Activated CD8-positive, alpha-beta memory T cell treated with anti-CD3 and anti-CD28 coated beads, Interleukin-2, amount 10 ng/mL, durations not matched to agents 7 days and 5 days (primary cell): Measurements from ENCODE around the gene MCF2L2. TPM values are rescaled to one million over a fixed set of nuclear protein-coding genes. Genes with fewer than 3 reads are reported as not detected.

ENCODE experiments used
- ATAC-seq: fragments of 150-1000 bp; cut with Tn5 transposase; one replicate; pipeline ENCODE4 v1.10.0; 2021; ENCODE audit warnings: moderate library complexity
- CTCF ChIA-PET: fragments of 350-600 bp; sonication (Branson Sonifier 250); formaldehyde crosslinking; loops from one replicate; lab custom pipeline; 2021; ENCODE audit warnings: antibody characterized with exemption; lab: Charles Lee
- DNase-seq: peaks from one replicate; pipeline ENCODE4 v3.0.0-alpha.2; 2020
- H3K27ac Mint-ChIP-seq: one replicate; pipeline ENCODE4 v1.8.0; 2021; ENCODE audit warnings: mild to moderate bottlenecking, mixed read lengths
- H3K27me3 Mint-ChIP-seq: one replicate; pipeline ENCODE4 v1.8.0; 2021; ENCODE audit warnings: mixed read lengths
- H3K36me3 Mint-ChIP-seq: one replicate; pipeline ENCODE4 v1.8.0; 2021; ENCODE audit warnings: mild to moderate bottlenecking, mixed read lengths
- H3K4me1 Mint-ChIP-seq: one replicate; pipeline ENCODE4 v1.8.0; 2021; ENCODE audit warnings: mixed read lengths
- H3K4me3 Mint-ChIP-seq: one replicate; pipeline ENCODE4 v1.8.0; 2021; ENCODE audit warnings: mild to moderate bottlenecking, moderate library complexity, mixed read lengths
- H3K9me3 Mint-ChIP-seq: one replicate; pipeline ENCODE4 v1.8.0; 2022; ENCODE audit warnings: low read depth, mixed read lengths
- total RNA-seq, 2 experiments: library from RNA; stranded (reverse); gene quantifications; one replicate each; pipeline ENCODE4 v1.2.3, GENCODE V29; 2021

The MCF2L2 gene
- total RNA-seq, 2 experiments from 2014 or later, result 6.0 to 11.4 TPM

DNA sequence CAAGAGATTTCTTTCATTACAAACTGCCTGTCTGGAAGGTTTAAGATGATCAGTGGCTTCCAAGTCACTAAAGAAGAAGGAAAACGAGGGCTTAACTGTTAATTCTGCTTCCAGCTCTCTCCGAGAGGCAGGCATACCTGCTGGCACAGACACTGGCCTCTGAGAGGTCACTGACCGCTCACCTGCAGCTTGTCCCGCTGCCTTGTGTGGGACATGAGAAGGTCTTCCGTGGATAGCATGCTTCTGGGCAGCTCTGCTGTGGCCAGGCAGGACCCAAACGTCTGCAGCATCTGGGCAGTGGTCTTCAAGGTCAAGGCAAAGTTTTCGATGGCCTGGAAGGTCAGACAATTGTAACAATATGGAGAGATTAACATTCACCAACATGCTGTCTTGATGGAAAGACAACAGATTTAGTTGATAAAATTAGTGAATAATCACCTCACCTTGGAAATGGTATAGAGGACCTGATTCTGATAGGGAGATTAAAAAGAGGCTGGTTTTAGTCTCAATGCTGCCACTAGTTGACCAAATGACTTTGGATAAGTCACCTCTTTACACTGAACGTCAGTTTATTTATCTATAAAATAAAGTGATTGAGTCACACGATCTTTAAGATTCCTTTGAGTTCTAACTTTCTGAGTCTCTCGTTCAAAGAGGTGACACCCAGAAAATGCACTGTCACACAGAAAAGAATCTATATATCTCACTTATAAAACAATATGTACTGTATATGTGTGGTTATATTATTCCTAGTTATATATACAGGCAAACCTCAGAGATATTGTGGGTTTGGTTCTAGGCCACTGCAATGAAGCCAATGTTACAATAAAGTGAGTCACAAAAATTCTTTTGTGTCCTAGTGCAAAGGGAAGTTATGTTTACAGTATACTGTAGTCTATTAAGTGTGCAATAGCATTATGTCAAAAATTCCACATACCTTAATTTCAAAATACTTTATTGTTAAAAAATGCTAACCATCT lies 110.2 kb downstream of the MCF2L2 start:
- CTCF ChIA-PET, result interaction anchor here (1.1 kb wide), 1 partner anchor 65 kb away, joined by 3 read pairs; no protein-coding TSS in a partner anchor
- no peak overlapping the region for H3K27ac Mint-ChIP-seq
- no peak for ATAC-seq

DNA sequence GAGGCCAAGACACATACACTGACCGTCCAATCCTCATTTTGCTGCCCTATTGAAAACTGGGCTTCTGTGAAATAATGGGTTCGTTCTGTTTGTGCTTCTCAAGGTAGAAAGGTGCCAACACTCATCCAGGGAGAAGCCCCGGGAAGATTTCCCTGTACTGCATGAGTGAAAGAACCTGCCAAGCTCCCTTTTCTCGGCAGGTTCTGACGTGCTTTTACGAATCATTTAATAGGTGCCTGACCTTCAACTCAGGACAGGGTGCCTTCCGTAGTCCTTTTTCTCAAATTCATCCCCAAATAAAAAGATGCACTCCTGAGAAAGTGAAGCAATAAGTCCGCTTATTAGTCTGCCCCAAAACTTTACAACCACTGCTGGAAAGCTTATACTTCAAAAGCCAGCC lies 111.1 kb downstream of the MCF2L2 start:
- no peak for DNase-seq
- Mint-ChIP-seq H3K4me3 (no peak overlapping the region), H3K27me3 (no peaks in the 10 kb centered on the region), H3K4me1 (peaks cover 7% of the 10 kb centered on the region), H3K36me3 (peaks cover 2% of the 10 kb centered on the region), H3K9me3 (no peaks in the 10 kb centered on the region), H3K27ac (no peak overlapping the region)
- ATAC-seq, result no peak
- CTCF ChIA-PET, result interaction anchor here (1.1 kb wide), 1 partner anchor 66 kb away, joined by 3 read pairs; no protein-coding TSS in a partner anchor

More for the DNA sequence above, 110.2 kb downstream of the MCF2L2 start:
- Mint-ChIP-seq H3K4me1 (peaks cover 7% of the 10 kb centered on the region), H3K27me3 (no peaks in the 10 kb centered on the region), H3K4me3 (no peak overlapping the region), H3K36me3 (peaks cover 6% of the 10 kb centered on the region), H3K9me3 (no peaks in the 10 kb centered on the region)
- no peak for DNase-seq

DNA sequence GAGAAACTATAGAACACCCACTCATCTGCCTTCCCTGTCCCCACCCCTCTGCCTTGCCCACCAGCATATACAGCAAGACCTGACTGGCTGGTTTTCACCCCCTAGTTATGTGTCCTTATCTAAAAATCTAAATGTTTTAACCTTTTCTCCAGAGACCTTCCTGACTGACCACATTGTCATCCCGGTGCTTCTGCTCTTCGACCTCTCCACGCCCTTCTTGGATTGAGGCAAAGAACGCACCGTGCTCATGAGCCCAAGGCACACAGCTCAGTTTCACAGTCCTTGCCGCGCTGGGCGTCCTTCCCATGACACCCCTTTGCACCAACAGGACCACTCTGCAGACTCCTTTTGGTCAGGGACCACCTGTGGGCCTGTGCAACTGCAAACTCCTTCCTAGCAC lies 112.7 kb downstream of the MCF2L2 start:
- Mint-ChIP-seq H3K27ac (no peak overlapping the region), H3K4me1 (peaks cover 7% of the 10 kb centered on the region), H3K36me3 (peaks cover 9% of the 10 kb centered on the region), H3K9me3 (no peaks in the 10 kb centered on the region), H3K4me3 (no peak overlapping the region), H3K27me3 (no peaks in the 10 kb centered on the region)
- no peak for ATAC-seq
- DNase-seq, result no peak
- CTCF ChIA-PET, result interaction anchor here (1.2 kb wide), 1 partner anchor 18 kb away, joined by 3 read pairs; no protein-coding TSS in a partner anchor

DNA sequence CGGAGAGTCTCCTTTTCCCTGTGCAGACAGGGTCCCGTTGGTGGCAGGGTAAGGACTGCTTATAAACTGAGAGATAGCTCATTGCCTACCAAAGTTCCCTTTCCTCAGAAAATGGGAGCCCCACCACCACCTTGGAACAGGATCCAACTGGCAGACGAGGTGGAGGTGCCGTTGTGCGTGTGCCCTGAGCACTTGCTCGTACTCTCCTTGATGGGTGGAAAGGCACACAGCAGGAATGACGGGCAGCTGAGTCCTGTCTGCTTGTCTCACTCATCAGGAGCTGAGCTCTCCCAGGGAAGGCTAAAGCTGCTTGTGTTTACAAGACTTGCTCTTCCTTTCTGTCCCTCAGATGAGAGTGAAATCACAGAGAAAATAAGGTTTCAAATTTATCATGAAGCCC lies 114.7 kb downstream of the MCF2L2 start:
- Mint-ChIP-seq H3K9me3 (no peaks in the 10 kb centered on the region), H3K27me3 (no peaks in the 10 kb centered on the region), H3K27ac (no peak overlapping the region), H3K4me3 (no peak overlapping the region), H3K36me3 (peaks cover 13% of the 10 kb centered on the region), H3K4me1 (no peaks in the 10 kb centered on the region)
- CTCF ChIA-PET, result no interaction called here
- DNase-seq, result no peak
- ATAC-seq, result no peak

DNA sequence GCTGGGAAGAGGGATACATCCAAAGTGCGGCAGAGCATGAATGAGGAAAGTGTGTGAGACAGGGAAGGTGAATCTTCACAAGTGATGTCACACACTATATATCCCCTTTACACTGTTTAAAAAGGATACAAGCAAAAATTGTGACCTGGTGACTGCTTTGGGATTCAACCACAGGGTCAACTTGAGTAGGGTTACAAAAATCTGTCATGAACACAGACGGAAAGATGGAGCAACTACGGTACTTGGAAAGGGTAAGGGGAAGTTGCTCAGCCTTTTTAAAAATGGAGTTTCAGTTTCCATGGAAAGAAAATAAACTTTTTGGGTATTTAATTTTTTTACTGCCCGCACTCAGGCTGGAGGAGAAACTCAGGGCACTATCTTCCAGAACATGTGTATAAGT lies 115.1 kb downstream of the MCF2L2 start:
- DNase-seq (no peak), ATAC-seq (no peak)
- H3K36me3 Mint-ChIP-seq, result peaks cover 13% of the 10 kb centered on the region
- no peak overlapping the region for H3K4me3 Mint-ChIP-seq
- H3K4me1 Mint-ChIP-seq, result no peaks in the 10 kb centered on the region
- no peaks in the 10 kb centered on the region for H3K9me3 Mint-ChIP-seq
- CTCF ChIA-PET, result no interaction called here
- no peak overlapping the region for H3K27ac Mint-ChIP-seq
- H3K27me3 Mint-ChIP-seq, result no peaks in the 10 kb centered on the region

- H3K27ac Mint-ChIP-seq, result no peak overlapping the region
- CTCF ChIA-PET, result no interaction called here
- ATAC-seq, result no peak
These were observed 116.0 kb downstream of the MCF2L2 start for GRCh38 chr3:183312433-183312832.

GRCh38 chr3:183310936-183311335 lies 117.5 kb downstream of the MCF2L2 start:
- no peak overlapping the region for H3K27ac Mint-ChIP-seq
- DNase-seq (no peak), ATAC-seq (no peak)
- no peaks in the 10 kb centered on the region for H3K27me3 Mint-ChIP-seq
- H3K9me3 Mint-ChIP-seq, result no peaks in the 10 kb centered on the region
- peaks cover 19% of the 10 kb centered on the region for H3K4me1 Mint-ChIP-seq
- H3K36me3 Mint-ChIP-seq, result peaks cover 11% of the 10 kb centered on the region
- no peak overlapping the region for H3K4me3 Mint-ChIP-seq
- CTCF ChIA-PET, result no interaction called here

More at GRCh38 chr3:183312433-183312832, 116.0 kb downstream of the MCF2L2 start:
- no peak for DNase-seq
- Mint-ChIP-seq H3K27me3 (no peaks in the 10 kb centered on the region), H3K36me3 (peaks cover 13% of the 10 kb centered on the region), H3K4me3 (no peak overlapping the region), H3K9me3 (no peaks in the 10 kb centered on the region), H3K4me1 (peaks cover 4% of the 10 kb centered on the region)

DNA sequence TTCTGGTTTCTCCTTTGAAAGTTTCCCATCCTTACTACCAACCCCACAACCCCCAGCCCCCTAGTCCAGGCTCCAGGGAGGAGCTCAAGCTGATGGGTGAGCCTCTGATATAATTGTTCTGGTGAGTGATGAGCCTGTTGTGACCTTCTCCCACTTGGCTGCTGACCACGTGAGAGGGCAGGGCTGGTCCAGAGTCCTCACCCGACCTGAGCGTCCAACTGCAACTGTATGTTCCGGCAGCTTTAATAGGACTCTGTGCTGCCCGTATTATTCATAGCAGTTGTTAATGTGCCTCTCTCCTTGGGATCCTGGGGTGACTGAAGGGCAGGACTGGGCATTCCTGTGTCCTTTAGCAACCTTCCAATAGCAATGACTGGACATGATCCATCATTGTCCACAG lies 119.1 kb downstream of the MCF2L2 start:
- CTCF ChIA-PET, result no interaction called here
- no peaks in the 10 kb centered on the region for H3K27me3 Mint-ChIP-seq
- H3K27ac Mint-ChIP-seq, result no peak overlapping the region
- H3K4me3 Mint-ChIP-seq, result no peak overlapping the region
- H3K36me3 Mint-ChIP-seq, result peaks cover 11% of the 10 kb centered on the region
- ATAC-seq (no peak), DNase-seq (no peak)
- peaks cover 19% of the 10 kb centered on the region for H3K4me1 Mint-ChIP-seq
- no peaks in the 10 kb centered on the region for H3K9me3 Mint-ChIP-seq

DNA sequence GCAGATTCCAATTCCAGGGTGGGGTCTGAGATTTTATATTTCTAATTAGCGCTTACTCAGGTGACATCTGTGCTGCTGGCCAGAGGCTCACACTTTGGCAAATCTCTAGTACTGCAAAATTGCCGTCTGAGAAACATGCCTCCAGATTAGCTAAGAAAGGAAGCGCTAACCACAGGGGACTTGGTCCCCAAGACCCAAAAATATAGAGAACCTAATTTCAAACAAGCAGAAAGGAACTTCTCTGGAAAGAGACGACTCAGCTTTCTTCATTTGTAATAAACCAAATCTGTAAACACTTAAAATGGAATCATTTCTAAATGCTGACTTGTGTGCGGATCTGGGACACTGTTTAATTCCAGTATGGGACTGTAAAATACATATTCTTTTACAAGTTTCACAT lies 119.7 kb downstream of the MCF2L2 start:
- H3K9me3 Mint-ChIP-seq, result no peaks in the 10 kb centered on the region
- CTCF ChIA-PET, result no interaction called here
- no peak for DNase-seq
- H3K4me1 Mint-ChIP-seq, result peaks cover 19% of the 10 kb centered on the region
- no peak for ATAC-seq
- no peak overlapping the region for H3K27ac Mint-ChIP-seq
- H3K27me3 Mint-ChIP-seq, result no peaks in the 10 kb centered on the region
- peaks cover 11% of the 10 kb centered on the region for H3K36me3 Mint-ChIP-seq
- H3K4me3 Mint-ChIP-seq, result no peak overlapping the region

- ATAC-seq (no peak), DNase-seq (no peak)
- CTCF ChIA-PET, result no interaction called here
- Mint-ChIP-seq H3K9me3 (no peaks in the 10 kb centered on the region), H3K4me3 (no peak overlapping the region), H3K4me1 (peaks cover 24% of the 10 kb centered on the region), H3K36me3 (peaks cover 11% of the 10 kb centered on the region), H3K27me3 (no peaks in the 10 kb centered on the region), H3K27ac (no peak overlapping the region)
These were observed 120.7 kb downstream of the MCF2L2 start for GRCh38 chr3:183307749-183308148.

DNA sequence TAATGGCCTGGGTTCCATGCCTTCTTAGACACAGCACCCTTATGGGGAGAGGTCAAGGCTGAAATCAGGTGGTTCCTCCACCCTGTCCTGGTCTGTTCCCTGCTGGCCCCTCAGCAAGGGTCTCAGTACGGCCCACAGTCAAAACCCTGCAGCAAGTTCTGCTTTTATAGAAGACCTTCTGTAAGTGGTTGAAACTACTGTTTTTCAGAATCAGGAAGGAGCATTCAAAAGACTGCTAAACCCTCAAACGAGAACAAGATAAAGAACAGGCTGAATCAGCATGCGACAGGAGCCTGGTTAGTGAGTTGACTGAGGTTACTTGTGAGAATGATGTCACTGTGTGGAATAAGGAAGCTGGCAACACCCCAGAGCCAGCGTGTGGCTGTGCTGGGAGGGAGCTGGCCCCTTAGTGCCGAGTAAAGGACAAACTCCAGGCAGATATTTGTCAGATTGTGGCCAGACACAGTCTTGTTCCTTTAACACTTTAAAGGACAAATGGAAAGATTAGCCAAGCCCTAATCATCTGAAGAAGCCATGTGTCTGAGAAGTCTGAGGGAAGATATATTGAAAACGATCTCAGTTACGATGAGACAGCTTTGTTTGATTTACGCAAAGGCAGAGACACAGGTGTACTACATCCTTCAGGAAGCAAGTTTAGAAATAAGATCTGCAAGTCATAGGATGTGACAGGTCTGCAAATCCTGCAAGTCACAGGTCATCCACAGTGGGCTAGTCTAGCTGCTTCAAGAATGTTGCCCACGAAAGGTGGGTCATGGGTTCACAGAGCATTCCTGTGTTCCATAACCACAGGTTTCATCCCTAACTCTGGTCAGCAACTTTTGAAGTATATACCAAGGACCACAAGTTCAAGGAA lies 121.4 kb downstream of the MCF2L2 start:
- peaks cover 30% of the 10 kb centered on the region for H3K4me1 Mint-ChIP-seq
- ATAC-seq, result peak; percentile 91
- no peaks in the 10 kb centered on the region for H3K9me3 Mint-ChIP-seq
- peak overlapping the region; percentile 22 for H3K27ac Mint-ChIP-seq
- H3K27me3 Mint-ChIP-seq, result no peaks in the 10 kb centered on the region
- peak; percentile 59 for DNase-seq
- H3K4me3 Mint-ChIP-seq, result no peak overlapping the region
- CTCF ChIA-PET, result interaction anchor here (0.8 kb wide), 1 partner anchor 21 kb away, joined by 3 read pairs; no protein-coding TSS in a partner anchor
- peaks cover 11% of the 10 kb centered on the region for H3K36me3 Mint-ChIP-seq

DNA sequence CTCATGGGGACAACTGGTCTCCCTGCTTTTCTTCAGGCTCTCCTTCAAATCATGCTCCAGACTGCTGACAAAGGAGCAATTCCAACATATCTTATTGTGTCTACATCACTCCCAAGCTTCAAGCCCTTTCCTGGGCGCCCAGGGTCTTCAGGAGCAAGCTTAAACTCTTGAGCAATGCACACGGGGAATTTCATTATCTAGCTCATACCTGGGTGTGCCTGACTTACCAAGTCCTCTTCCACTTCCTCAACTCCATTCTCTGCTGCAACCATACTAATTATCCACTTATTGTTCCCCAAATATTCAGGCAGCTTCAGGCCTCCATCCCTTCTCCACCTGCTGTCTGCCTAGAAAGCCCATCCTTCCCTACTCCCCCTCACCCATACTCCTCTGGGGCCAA lies 124.7 kb downstream of the MCF2L2 start:
- CTCF ChIA-PET, result interaction anchor here (0.7 to 1.5 kb wide), 2 partner anchors 23 to 181 kb away, joined by 3 read pairs; no protein-coding TSS in a partner anchor
- H3K4me1 Mint-ChIP-seq, result peaks cover 42% of the 10 kb centered on the region
- no peaks in the 10 kb centered on the region for H3K9me3 Mint-ChIP-seq
- no peak overlapping the region for H3K4me3 Mint-ChIP-seq
- no peak overlapping the region for H3K27ac Mint-ChIP-seq
- ATAC-seq, result no peak
- no peaks in the 10 kb centered on the region for H3K27me3 Mint-ChIP-seq
- peaks cover 3% of the 10 kb centered on the region for H3K36me3 Mint-ChIP-seq
- DNase-seq, result no peak

- CTCF ChIA-PET, result interaction anchor here (0.7 to 0.9 kb wide), 2 partner anchors 13 to 49 kb away, joined by 3 to 4 read pairs; partner anchors contain the start of gene B3GNT5
- peak; percentile 57 for ATAC-seq
- Mint-ChIP-seq H3K27ac (peak overlapping the region; percentile 0), H3K4me3 (no peak overlapping the region), H3K36me3 (peaks cover 3% of the 10 kb centered on the region), H3K4me1 (peaks cover 34% of the 10 kb centered on the region), H3K9me3 (no peaks in the 10 kb centered on the region), H3K27me3 (no peaks in the 10 kb centered on the region)
- peak; percentile 51 for DNase-seq
These were observed 126.4 kb downstream of the MCF2L2 start for GRCh38 chr3:183301937-183302580.
